ENCODE measurements around the gene HUS1. TPM values are rescaled to one million over a fixed set of nuclear protein-coding genes. Genes with fewer than 3 reads are reported as not detected.
A peak's percentile ranks its signal among the peaks of the same experiment; 100 is the strongest.

The HUS1 gene
- total and polyA plus RNA-seq, 2 experiments from 2014 or later, result 16.1 to 27.7 TPM

GRCh38 chr7:47968847-47969774 is 10.3 kb downstream of the HUS1 start:
- Histone ChIP-seq H3K4me1 (ENCODE audit: insufficient read depth) (peaks cover 5% of the 10 kb centered on the region), H3K4me2 (no peak overlapping the region), H3K9me2 (replicated peaks; ENCODE audit: insufficient read depth) (no peaks in the 10 kb centered on the region), H3K4me3 (no peak overlapping the region), H3K27me3 (no peaks in the 10 kb centered on the region), H3K79me2 (no peaks in the 10 kb centered on the region), H2AFZ (no peak overlapping the region), H4K20me1 (ENCODE audit: insufficient read depth, poor library complexity, severe bottlenecking) (no peaks in the 10 kb centered on the region), H3K36me3 (replicated peaks; ENCODE audit: insufficient read depth, low read depth) (no peaks in the 10 kb centered on the region), H3K9me3 (ENCODE audit: low read depth) (no peaks in the 10 kb centered on the region), H3K27ac (peak overlapping the region; percentile 10)
- TF ChIP-seq EZH2phosphoT487 (IDR thresholded peaks at IDR 0.05; ENCODE audit: low read depth, severe bottlenecking, unreplicated experiment), result no peak
- TF ChIP-seq CTCF (IDR thresholded peaks at IDR 0.05; ENCODE audit: poor library complexity), result peak; percentile 85
- TF ChIP-seq EZH2 (IDR thresholded peaks at IDR 0.05; ENCODE audit: borderline replicate concordance), result no peak
- WGBS (ENCODE audit: low lambda C conversion rate, missing lambda C conversion rate), result 74% methylated on average over 5 of the region's 5 CpGs
- peak; percentile 79 for DNase-seq (ENCODE audit: low spot score)

GRCh38 chr7:47967708-47968107 is 11.7 kb downstream of the HUS1 start:
- no peaks in the 10 kb centered on the region for H3K9me3 ChIP-seq (ENCODE audit: low read depth)
- H3K9me2 ChIP-seq (replicated peaks; ENCODE audit: insufficient read depth), result no peaks in the 10 kb centered on the region
- no peaks in the 10 kb centered on the region for H3K79me2 ChIP-seq
- H3K4me3 ChIP-seq, result no peak overlapping the region
- H3K27me3 ChIP-seq, result no peaks in the 10 kb centered on the region
- no peak for DNase-seq (ENCODE audit: low spot score)
- H3K4me1 ChIP-seq (ENCODE audit: insufficient read depth), result peaks cover 5% of the 10 kb centered on the region
- H2AFZ ChIP-seq, result no peak overlapping the region
- H3K4me2 ChIP-seq, result no peak overlapping the region
- no peak overlapping the region for H3K27ac ChIP-seq
- WGBS (ENCODE audit: low lambda C conversion rate, missing lambda C conversion rate), result 81% methylated on average over 2 of the region's 2 CpGs
- no peaks in the 10 kb centered on the region for H4K20me1 ChIP-seq (ENCODE audit: insufficient read depth, poor library complexity, severe bottlenecking)
- TF ChIP-seq EZH2phosphoT487 (IDR thresholded peaks at IDR 0.05; ENCODE audit: low read depth, severe bottlenecking, unreplicated experiment) (no peak), CTCF (IDR thresholded peaks at IDR 0.05; ENCODE audit: poor library complexity) (no peak), EZH2 (IDR thresholded peaks at IDR 0.05; ENCODE audit: borderline replicate concordance) (no peak)
- H3K36me3 ChIP-seq (replicated peaks; ENCODE audit: insufficient read depth, low read depth), result no peaks in the 10 kb centered on the region

GRCh38 chr7:47967123-47967522 is 12.3 kb downstream of the HUS1 start:
- Histone ChIP-seq H3K79me2 (no peaks in the 10 kb centered on the region), H3K27me3 (no peaks in the 10 kb centered on the region), H3K36me3 (replicated peaks; ENCODE audit: insufficient read depth, low read depth) (no peaks in the 10 kb centered on the region), H3K4me1 (ENCODE audit: insufficient read depth) (peaks cover 5% of the 10 kb centered on the region), H3K4me3 (no peak overlapping the region), H3K9me3 (ENCODE audit: low read depth) (no peaks in the 10 kb centered on the region), H3K9me2 (replicated peaks; ENCODE audit: insufficient read depth) (no peaks in the 10 kb centered on the region), H4K20me1 (ENCODE audit: insufficient read depth, poor library complexity, severe bottlenecking) (no peaks in the 10 kb centered on the region), H3K27ac (no peak overlapping the region), H2AFZ (no peak overlapping the region), H3K4me2 (no peak overlapping the region)
- TF ChIP-seq CTCF (IDR thresholded peaks at IDR 0.05; ENCODE audit: poor library complexity), result no peak
- TF ChIP-seq EZH2 (IDR thresholded peaks at IDR 0.05; ENCODE audit: borderline replicate concordance), result no peak
- no peak for TF ChIP-seq EZH2phosphoT487 (IDR thresholded peaks at IDR 0.05; ENCODE audit: low read depth, severe bottlenecking, unreplicated experiment)
- DNase-seq (ENCODE audit: low spot score), result no peak
- 98% methylated on average over 5 of the region's 5 CpGs for WGBS (ENCODE audit: low lambda C conversion rate, missing lambda C conversion rate)

Data from hepatocyte (in vitro differentiated cells).